NB4 (cell line): Measurements from ENCODE around the gene RPN2.

Experiments used
- CTCF ChIP-seq: IDR thresholded peaks from one replicate; pipeline ENCODE4 v1.5.1; 2012; ENCODE audit warnings: low read depth, low read length
- POLR2A ChIP-seq: IDR thresholded peaks from 2 replicates; pipeline ENCODE4 v1.6.1; 2011; ENCODE audit warnings: mild to moderate bottlenecking; ENCODE audit not compliant: insufficient read length; ENCODE audit errors: extremely low read depth
- TF ChIP-seq, protein P1 (sequence below): IDR thresholded peaks from 2 replicates; pipeline ENCODE4 v1.6.1; 2011; ENCODE audit warnings: low read depth, low read length

GRCh38 chr20:37155987-37156386 is 23.1 kb upstream of the RPN2 start:
- TF ChIP-seq POLR2A (no peak), CTCF (no peak)
- TF ChIP-seq, protein P1, sequence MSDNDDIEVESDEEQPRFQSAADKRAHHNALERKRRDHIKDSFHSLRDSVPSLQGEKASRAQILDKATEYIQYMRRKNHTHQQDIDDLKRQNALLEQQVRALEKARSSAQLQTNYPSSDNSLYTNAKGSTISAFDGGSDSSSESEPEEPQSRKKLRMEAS: no peak
